Adrenal gland (tissue), 12 donors: ENCODE data around the gene PTPRN2. TPM values are rescaled to one million over a fixed set of nuclear protein-coding genes. Genes with fewer than 3 reads are reported as not detected.

ENCODE experiments used
- DNase-seq, 7 donors: peaks; one replicate each; pipeline ENCODE4 v3.0.0-alpha.2; 2019 to 2020
- H3K27ac ChIP-seq, 5 donors: fragments of 200-600 bp; sonication (generic) in 4 of 5; 1 replicate in 3 of 5; 2 replicates in 2 of 5; pipeline versions ENCODE4 v1.5.1 to v1.8.0; 2016 to 2020; ENCODE audit warnings: mild to moderate bottlenecking in 1 of 5
- H3K27me3 ChIP-seq: fragments of 200-600 bp; 2 replicates; pipeline ENCODE4 v1.8.0; 2021
- H3K36me3 ChIP-seq, 2 donors: fragments of 200-600 bp; replicated peaks in 1 of 2; 1 replicate in 1 of 2; 2 replicates in 1 of 2; pipeline versions ENCODE4 v1.5.1 to v1.8.0; 2018 to 2022
- H3K4me1 ChIP-seq, 2 donors: fragments of 200-600 bp; replicated peaks in 1 of 2; 1 replicate in 1 of 2; 2 replicates in 1 of 2; pipeline versions ENCODE4 v1.5.1 to v1.8.0; 2018 to 2021
- H3K4me3 ChIP-seq, 4 donors: fragments of 200-600 bp; sonication (generic) in 3 of 4; one replicate each; pipeline ENCODE4 v1.5.1; 2016 to 2018
- H3K9me3 ChIP-seq, 3 donors: fragments of 200-600 bp; sonication (generic) in 1 of 3; replicated peaks in 1 of 3; 1 replicate in 2 of 3; 2 replicates in 1 of 3; pipeline versions ENCODE4 v1.5.1 to v1.8.0; 2016 to 2021
- POLR2A ChIP-seq, 2 donors: fragments of 450-650 bp; IDR thresholded peaks; one replicate each; pipeline ENCODE4 v1.6.1; 2017; ENCODE audit warnings: antibody characterized with exemption in 2 of 2, mild to moderate bottlenecking in 2 of 2, moderate library complexity in 1 of 2
- WGBS, 4 donors: extraction: QIAGEN DNeasy Blood & Tissue Kit in 2 of 4; methylation state at CpG; one replicate each; pipeline versions ENCODE4 v1.1.5 to v1.1.7; 2013 to 2017; 5-methylcytosine and 5-hydroxymethylcytosine counted together
- intact Hi-C, 2 donors: fragments of 100-400 bp; cut with DNase I; formaldehyde crosslinking; loops; one replicate each; pipeline versions ENCODE4 v1.14.1 to v1.15.0; 2022 to 2023
- polyA plus RNA-seq, 3 donors: library from polyadenylated mRNA; stranded (reverse); fragments of 200-250 nt in 2 of 3; fragments of 350-450 nt in 1 of 3; fragmentation: Illumina TruSeq in 1 of 3; extraction: RNeasy Lipid Tissue Mini Kit (QIAGEN cat#74804) in 1 of 3; gene quantifications; one replicate each; pipeline ENCODE4 v1.2.3, GENCODE V29; 2013 to 2014
- total RNA-seq, 9 donors: library from RNA; depleted of rRNA in 4 of 9; stranded (reverse); fragments of >200 nt in 4 of 9; fragments of 120-200 nt in 1 of 9; fragmentation: NEBNext Ultra II Directional in 1 of 9; extraction: Animal tissue kit (Norgen Biotek cat#: 25700) in 1 of 9; gene quantifications; one replicate each; pipeline versions ENCODE4 v1.1.0 to v1.2.4, GENCODE V29; 2013 to 2023
- TF ChIP-seq, protein P1 (sequence below), 6 experiments: fragments of 450-650 bp in 4 of 6; fragments of 200-600 bp in 2 of 6; sonication (generic) in 1 of 6; IDR thresholded peaks; 1 replicate in 5 of 6; 2 replicates in 1 of 6; pipeline versions ENCODE4 v1.5.1 to v1.8.0; 2016 to 2021; ENCODE audit warnings: antibody characterized with exemption in 6 of 6, mild to moderate bottlenecking in 2 of 6, moderate library complexity in 1 of 6
- donor health status: healthy with polysubstance abuse.
- donor health status: Bipolar disorder and iron deficiency.
- donor health status: DM: yes; HTN: yes; CAD: no.
- donor health status: DM: no; HTN: no; CAD: no.
- donor health status: DM: no; HTN: no; CAD: no.
- donor health status: DM: yes; HTN: yes; CAD: no.

PTPRN2 gene
- total and polyA plus RNA-seq, 12 donors: 2.2 to 16.2 (median 3.4) TPM

DNA sequence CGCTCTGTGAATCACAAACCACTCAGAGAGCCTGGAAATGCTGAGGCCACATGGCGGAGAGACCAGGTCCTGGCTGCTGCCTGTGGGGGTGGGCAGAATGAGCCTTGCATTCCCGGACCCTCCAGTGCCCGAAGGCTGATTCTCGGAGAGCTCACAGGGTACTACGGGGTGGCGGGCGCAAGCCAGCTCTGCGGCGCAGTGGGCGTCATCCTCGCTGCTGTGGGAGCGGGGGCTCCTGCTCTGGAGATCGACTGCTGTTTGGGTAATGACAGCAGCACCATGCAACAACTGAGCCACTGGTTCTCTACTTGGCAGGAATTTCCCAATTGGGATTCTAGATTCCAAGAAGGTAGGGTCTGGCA, 108.0 kb downstream of the PTPRN2 start:
- DNase-seq: no peak
- TF ChIP-seq POLR2A (IDR thresholded peaks at IDR 0.05): no peak
- TF ChIP-seq, protein P1, sequence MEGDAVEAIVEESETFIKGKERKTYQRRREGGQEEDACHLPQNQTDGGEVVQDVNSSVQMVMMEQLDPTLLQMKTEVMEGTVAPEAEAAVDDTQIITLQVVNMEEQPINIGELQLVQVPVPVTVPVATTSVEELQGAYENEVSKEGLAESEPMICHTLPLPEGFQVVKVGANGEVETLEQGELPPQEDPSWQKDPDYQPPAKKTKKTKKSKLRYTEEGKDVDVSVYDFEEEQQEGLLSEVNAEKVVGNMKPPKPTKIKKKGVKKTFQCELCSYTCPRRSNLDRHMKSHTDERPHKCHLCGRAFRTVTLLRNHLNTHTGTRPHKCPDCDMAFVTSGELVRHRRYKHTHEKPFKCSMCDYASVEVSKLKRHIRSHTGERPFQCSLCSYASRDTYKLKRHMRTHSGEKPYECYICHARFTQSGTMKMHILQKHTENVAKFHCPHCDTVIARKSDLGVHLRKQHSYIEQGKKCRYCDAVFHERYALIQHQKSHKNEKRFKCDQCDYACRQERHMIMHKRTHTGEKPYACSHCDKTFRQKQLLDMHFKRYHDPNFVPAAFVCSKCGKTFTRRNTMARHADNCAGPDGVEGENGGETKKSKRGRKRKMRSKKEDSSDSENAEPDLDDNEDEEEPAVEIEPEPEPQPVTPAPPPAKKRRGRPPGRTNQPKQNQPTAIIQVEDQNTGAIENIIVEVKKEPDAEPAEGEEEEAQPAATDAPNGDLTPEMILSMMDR (IDR thresholded peaks at IDR 0.05): no peak
- H3K4me3 ChIP-seq: no peak overlapping the region
- no peaks in the 10 kb centered on the region for H3K9me3 ChIP-seq
- H3K27ac ChIP-seq: no peak overlapping the region
- H3K36me3 ChIP-seq: no peaks in the 10 kb centered on the region
- intact Hi-C loops: no loop called here
- WGBS, 4 donors: 84 to 92% (median 89%) methylated on average over 8 to 14 of the region's 14 CpGs
- no peaks in the 10 kb centered on the region for H3K27me3 ChIP-seq
- H3K4me1 ChIP-seq: no peaks in the 10 kb centered on the region

DNA sequence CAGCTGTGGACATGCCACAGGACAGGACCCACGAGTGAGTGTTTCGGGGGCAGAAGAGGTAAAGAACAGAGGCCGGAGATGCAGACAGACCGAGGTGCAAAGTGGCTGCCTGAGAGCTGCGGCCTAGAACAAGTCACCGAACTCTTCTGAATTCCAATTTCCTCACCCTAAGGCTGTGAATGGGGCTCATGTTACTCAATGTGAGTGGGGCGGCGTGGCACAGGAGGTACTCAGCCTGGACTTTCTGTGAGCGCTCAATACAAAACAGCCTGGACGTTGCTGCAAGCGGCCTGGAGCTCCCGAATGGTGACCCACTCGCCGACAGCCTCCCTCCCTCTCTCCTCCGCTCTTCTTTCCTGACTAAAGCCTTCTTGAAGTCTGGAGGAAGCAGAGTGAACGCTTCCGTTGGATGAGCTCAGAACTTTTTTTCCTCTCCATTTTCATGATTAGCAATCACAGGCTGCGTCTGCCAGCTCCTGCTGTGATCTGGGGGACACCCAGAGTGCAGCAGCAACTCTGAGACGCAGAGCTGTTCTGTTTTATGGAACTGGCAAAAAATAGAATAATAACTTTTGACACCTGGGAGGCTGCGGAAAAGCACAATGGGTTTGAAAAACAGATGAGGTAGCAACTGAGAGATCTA, 108.5 kb downstream of the PTPRN2 start:
- Histone ChIP-seq H3K27ac (no peak overlapping the region), H3K36me3 (no peaks in the 10 kb centered on the region), H3K4me1 (no peaks in the 10 kb centered on the region), H3K9me3 (no peaks in the 10 kb centered on the region), H3K27me3 (no peaks in the 10 kb centered on the region), H3K4me3 (no peak overlapping the region)
- DNase-seq: no peak
- intact Hi-C loops: no loop called here
- TF ChIP-seq, protein P1 (IDR thresholded peaks at IDR 0.05): no peak
- TF ChIP-seq POLR2A (IDR thresholded peaks at IDR 0.05): no peak
- WGBS, 4 donors: 75 to 83% (median 79%) methylated on average over 20 of the region's 20 CpGs

DNA sequence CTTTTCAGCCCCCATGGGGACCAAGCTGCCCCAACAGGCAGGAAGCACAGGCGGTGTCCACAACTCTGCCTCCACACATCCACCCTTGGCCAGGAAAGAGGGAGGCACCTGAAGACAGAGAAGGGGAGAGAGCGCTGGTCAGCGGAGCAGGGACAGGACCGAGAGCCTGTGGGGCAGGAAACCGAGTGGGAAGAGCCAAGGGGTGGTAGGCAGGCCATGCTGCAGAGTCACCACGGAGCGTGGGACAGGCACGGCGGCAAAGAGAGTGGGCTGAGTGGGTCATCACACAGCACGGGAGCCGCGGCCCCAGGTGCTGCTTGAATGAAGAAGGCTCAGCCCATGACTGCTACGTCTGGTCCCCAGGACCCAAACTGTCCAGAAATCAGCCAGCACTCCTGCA, 109.8 kb downstream of the PTPRN2 start:
- Histone ChIP-seq H3K9me3 (no peaks in the 10 kb centered on the region), H3K4me1 (no peaks in the 10 kb centered on the region), H3K27me3 (no peaks in the 10 kb centered on the region), H3K4me3 (no peak overlapping the region), H3K27ac (no peak overlapping the region), H3K36me3 (no peaks in the 10 kb centered on the region)
- TF ChIP-seq, protein P1 (IDR thresholded peaks at IDR 0.05): no peak
- TF ChIP-seq POLR2A (IDR thresholded peaks at IDR 0.05): no peak
- 85 to 89% (median 88%) methylated on average over 10 to 13 of the region's 13 CpGs for WGBS, 4 donors
- no peak for DNase-seq
- intact Hi-C loops: no loop called here

DNA sequence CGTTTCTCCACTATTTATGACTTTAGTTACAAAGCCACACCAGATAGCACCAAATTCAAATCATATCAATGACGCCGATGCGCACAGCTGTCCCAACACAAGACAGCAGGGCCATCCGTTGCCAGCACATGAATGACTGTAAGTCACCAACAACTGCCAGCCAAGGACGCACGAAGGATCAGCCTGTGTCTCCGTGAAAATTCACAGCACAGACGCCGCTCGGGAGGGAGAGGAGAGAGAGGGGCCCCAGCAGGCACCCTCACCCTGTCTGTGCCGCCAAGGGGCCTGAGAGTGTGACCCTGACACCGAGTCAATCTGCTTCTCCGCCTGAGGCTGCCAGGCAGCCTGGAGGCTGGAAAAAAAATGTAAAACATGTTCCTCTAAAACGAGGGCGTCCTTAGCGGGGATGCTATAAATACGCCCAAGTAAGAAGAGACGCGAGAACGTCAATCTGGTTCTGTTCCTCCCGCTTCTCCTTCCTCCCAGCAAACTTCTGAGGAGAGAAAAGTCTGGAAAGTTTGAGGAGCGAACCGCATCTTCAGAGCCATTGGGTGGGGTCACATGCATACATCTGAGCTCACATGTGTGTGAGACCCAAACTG, 111.2 kb downstream of the PTPRN2 start:
- no peaks in the 10 kb centered on the region for H3K9me3 ChIP-seq
- no peaks in the 10 kb centered on the region for H3K27me3 ChIP-seq
- DNase-seq: no peak
- no peaks in the 10 kb centered on the region for H3K4me1 ChIP-seq
- no peaks in the 10 kb centered on the region for H3K36me3 ChIP-seq
- intact Hi-C loops: no loop called here
- no peak for TF ChIP-seq POLR2A (IDR thresholded peaks at IDR 0.05)
- TF ChIP-seq, protein P1 (IDR thresholded peaks at IDR 0.05): no peak
- no peak overlapping the region for H3K4me3 ChIP-seq
- no peak overlapping the region for H3K27ac ChIP-seq
- WGBS, 4 donors: 50 to 71% (median 60%) methylated on average over 15 to 24 of the region's 24 CpGs
